HPDE6-E6E7 (cell line): ENCODE measurements around the gene GRID1.

Source experiments
- DNase-seq: peaks from one replicate; pipeline ENCODE4 v3.0.0; 2011; ENCODE audit warnings: missing footprints; ENCODE audit errors: extremely low spot score

Gene GRID1

GRCh38 chr10:86063341-86063740 is 303.3 kb downstream of the GRID1 start:
- no peak for DNase-seq

GRCh38 chr10:86062647-86063145 is 303.9 kb downstream of the GRID1 start:
- no peak for DNase-seq

- DNase-seq = no peak
Measured at GRCh38 chr10:86062198-86062550, 304.4 kb downstream of the GRID1 start.

GRCh38 chr10:86061278-86062197 is 305.1 kb downstream of the GRID1 start:
- DNase-seq = no peak

- DNase-seq = no peak
Measured at GRCh38 chr10:86060386-86061277, 306.0 kb downstream of the GRID1 start.

GRCh38 chr10:86059892-86060291 is 306.7 kb downstream of the GRID1 start:
- DNase-seq = no peak

- no peak for DNase-seq
Measured at GRCh38 chr10:86058964-86059363, 307.6 kb downstream of the GRID1 start.

GRCh38 chr10:86057708-86058107 is 308.9 kb downstream of the GRID1 start:
- no peak for DNase-seq

- DNase-seq = no peak
Measured at GRCh38 chr10:86056672-86057071, 309.9 kb downstream of the GRID1 start.

- no peak for DNase-seq
Measured at GRCh38 chr10:86055928-86056327, 310.7 kb downstream of the GRID1 start.

- no peak for DNase-seq
Measured at GRCh38 chr10:86053675-86054074, 312.9 kb downstream of the GRID1 start.

- no peak for DNase-seq
Measured at GRCh38 chr10:86051586-86051985, 315.0 kb downstream of the GRID1 start.

GRCh38 chr10:86049442-86049841 is 317.2 kb downstream of the GRID1 start:
- DNase-seq = no peak

- no peak for DNase-seq
Measured at GRCh38 chr10:86048973-86049372, 317.6 kb downstream of the GRID1 start.

- DNase-seq = no peak
Measured at GRCh38 chr10:86048571-86048970, 318.0 kb downstream of the GRID1 start.

GRCh38 chr10:86047588-86047987 is 319.0 kb downstream of the GRID1 start:
- no peak for DNase-seq

- DNase-seq = peak; percentile 31
Measured at GRCh38 chr10:86046845-86047460, 319.6 kb downstream of the GRID1 start.

- no peak for DNase-seq
Measured at GRCh38 chr10:86045896-86046295, 320.7 kb downstream of the GRID1 start.

- no peak for DNase-seq
Measured at GRCh38 chr10:86044029-86044428, 322.6 kb downstream of the GRID1 start.

GRCh38 chr10:86043236-86043635 is 323.4 kb downstream of the GRID1 start:
- DNase-seq = no peak

GRCh38 chr10:86042161-86042560 is 324.4 kb downstream of the GRID1 start:
- DNase-seq = no peak

- DNase-seq = no peak
Measured at GRCh38 chr10:86041116-86041515, 325.5 kb downstream of the GRID1 start.
